ENCODE results near the gene ZFHX3. TPM values are rescaled to one million over a fixed set of nuclear protein-coding genes. Genes with fewer than 3 reads are reported as not detected.

Gene ZFHX3
- total and polyA plus RNA-seq, 2 experiments from 2014 or later, result 2.8 to 3.9 TPM

DNA sequence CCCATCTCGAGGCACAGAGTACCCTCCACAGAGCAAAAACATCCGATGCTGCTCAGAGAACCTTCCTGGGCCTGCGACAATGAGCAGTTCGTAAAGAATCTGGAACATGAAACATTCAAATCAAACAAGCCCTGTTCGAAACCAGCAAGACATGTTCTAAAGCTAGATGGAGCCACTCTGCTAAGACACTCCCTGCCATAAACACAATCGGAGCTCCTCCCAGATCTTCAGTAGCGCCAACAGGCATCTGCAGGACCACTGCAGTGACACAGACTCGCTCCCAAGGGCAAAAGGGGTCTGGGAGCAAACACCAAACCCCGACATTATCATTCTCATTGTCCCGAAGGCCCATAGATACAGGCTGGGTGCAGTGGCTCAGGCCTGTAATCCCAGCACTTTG is 108.7 kb downstream of the ZFHX3 start:
- H3K4me3 ChIP-seq, result peak overlapping the region; percentile 61
- H3K79me2 ChIP-seq (ENCODE audit: insufficient read depth), result peaks cover 89% of the 10 kb centered on the region
- no peaks in the 10 kb centered on the region for H3K9me2 ChIP-seq (ENCODE audit: insufficient read depth)
- H3K36me3 ChIP-seq (ENCODE audit: low read depth), result no peaks in the 10 kb centered on the region
- peaks cover 25% of the 10 kb centered on the region for H3F3A ChIP-seq (ENCODE audit: insufficient read depth)
- peak overlapping the region; percentile 68; the same call in 1 of the 2 replicates for H2AFZ ChIP-seq
- peak overlapping the region; percentile 76 for H3K9ac ChIP-seq
- peak overlapping the region; percentile 75 for H3K4me2 ChIP-seq (ENCODE audit: unreplicated experiment)
- 21 to 24% methylated on average over 10 of the region's 10 CpGs for whole genome bisulfite sequencing, 2 experiments (ENCODE audit: low coverage in 1 of 2, low lambda C conversion rate in 2 of 2, missing lambda C conversion rate in 2 of 2)
- TF ChIP-seq EZH2phosphoT487 (IDR thresholded peaks at IDR 0.05; ENCODE audit: insufficient read depth, low read depth) (no peak), EZH2 (IDR thresholded peaks at IDR 0.05; ENCODE audit: insufficient read depth, poor library complexity, severe bottlenecking) (no peak)
- in situ Hi-C loops (cut with MboI), result no loop called here
- peaks cover 8% of the 10 kb centered on the region; the same call in 1 of the 2 replicates for H4K20me1 ChIP-seq (ENCODE audit: insufficient read depth)
- H3K27me3 ChIP-seq (replicated peaks; ENCODE audit: insufficient read depth), result no peaks in the 10 kb centered on the region
- peaks cover 22% of the 10 kb centered on the region for H3K4me1 ChIP-seq (ENCODE audit: insufficient read depth)
- peak overlapping the region; percentile 86 for H3K27ac ChIP-seq
- peak; percentile 80 for DNase-seq
- H3K9me3 ChIP-seq (ENCODE audit: low read depth), result no peaks in the 10 kb centered on the region

GRCh38 chr16:72938795-72939164 is 109.1 kb downstream of the ZFHX3 start:
- peaks cover 89% of the 10 kb centered on the region for H3K79me2 ChIP-seq (ENCODE audit: insufficient read depth)
- H2AFZ ChIP-seq, result peak overlapping the region; percentile 68; the same call in 1 of the 2 replicates

DNA sequence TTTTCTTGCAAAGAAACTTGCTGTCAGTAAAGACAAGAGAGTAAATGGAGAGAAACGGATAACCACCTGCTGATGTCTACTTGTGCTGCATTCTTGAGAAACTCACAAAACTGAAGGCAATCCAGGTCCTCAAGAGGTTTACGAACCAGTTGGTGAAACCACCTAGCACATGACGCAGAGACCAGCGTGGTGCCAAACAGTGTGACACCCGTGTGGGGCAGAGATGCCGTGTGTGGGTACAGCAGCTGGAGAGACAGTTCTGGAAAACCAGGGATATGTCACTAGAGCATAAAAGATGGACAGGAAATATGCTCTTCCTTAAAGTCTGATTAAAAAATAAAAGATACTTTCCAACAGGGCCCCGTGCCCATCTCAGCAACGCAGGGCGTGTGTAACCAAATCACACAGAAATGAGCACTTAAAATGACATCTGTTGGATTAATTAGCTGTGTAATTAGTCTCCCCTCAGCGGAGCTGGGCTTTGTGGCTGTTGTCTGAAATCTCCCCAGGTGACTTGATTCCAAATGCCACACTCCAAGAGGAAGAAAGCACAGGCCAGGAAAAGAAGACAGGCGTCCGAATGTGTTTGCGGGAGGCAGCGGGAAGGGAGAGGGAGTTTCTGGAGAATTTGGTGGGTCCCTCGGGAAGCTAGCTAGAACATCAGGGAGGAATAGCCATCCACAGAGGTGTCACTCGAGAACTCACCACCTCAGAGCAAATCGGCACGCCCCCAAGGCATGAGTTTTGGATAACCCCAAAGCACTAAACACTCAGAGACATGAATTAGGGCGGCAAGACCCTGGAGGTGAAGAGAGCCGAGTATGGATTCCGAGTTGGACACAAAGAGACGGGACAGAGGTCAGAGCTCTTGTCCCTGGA is 109.8 kb downstream of the ZFHX3 start:
- in situ Hi-C loops (cut with MboI), result no loop called here
- H3K79me2 ChIP-seq (ENCODE audit: insufficient read depth), result peaks cover 88% of the 10 kb centered on the region
- peak overlapping the region; percentile 68; the same call in 1 of the 2 replicates for H2AFZ ChIP-seq
- no peaks in the 10 kb centered on the region for H3K27me3 ChIP-seq (replicated peaks; ENCODE audit: insufficient read depth)
- H3K4me2 ChIP-seq (ENCODE audit: unreplicated experiment), result peak overlapping the region; percentile 75
- TF ChIP-seq EZH2 (IDR thresholded peaks at IDR 0.05; ENCODE audit: insufficient read depth, poor library complexity, severe bottlenecking) (no peak), EZH2phosphoT487 (IDR thresholded peaks at IDR 0.05; ENCODE audit: insufficient read depth, low read depth) (no peak)
- no peaks in the 10 kb centered on the region for H3K9me2 ChIP-seq (ENCODE audit: insufficient read depth)
- H3K4me1 ChIP-seq (ENCODE audit: insufficient read depth), result peaks cover 22% of the 10 kb centered on the region
- H3K9me3 ChIP-seq (ENCODE audit: low read depth), result no peaks in the 10 kb centered on the region
- H3K27ac ChIP-seq, result peak overlapping the region; percentile 86
- 31 to 36% methylated on average over 22 of the region's 22 CpGs for WGBS, 2 experiments (ENCODE audit: low coverage in 1 of 2, low lambda C conversion rate in 2 of 2, missing lambda C conversion rate in 2 of 2)
- DNase-seq, result peak; percentile 13
- H3K9ac ChIP-seq, result peak overlapping the region; percentile 76
- H4K20me1 ChIP-seq (ENCODE audit: insufficient read depth), result peaks cover 8% of the 10 kb centered on the region; the same call in 1 of the 2 replicates
- H3K36me3 ChIP-seq (ENCODE audit: low read depth), result no peaks in the 10 kb centered on the region
- peaks cover 25% of the 10 kb centered on the region for H3F3A ChIP-seq (ENCODE audit: insufficient read depth)
- H3K4me3 ChIP-seq, result peak overlapping the region; percentile 61

More at GRCh38 chr16:72938795-72939164, 109.1 kb downstream of the ZFHX3 start:
- in situ Hi-C loops (cut with MboI), result no loop called here
- H3K9me2 ChIP-seq (ENCODE audit: insufficient read depth), result no peaks in the 10 kb centered on the region
- peak overlapping the region; percentile 76 for H3K9ac ChIP-seq
- H3F3A ChIP-seq (ENCODE audit: insufficient read depth), result peaks cover 25% of the 10 kb centered on the region
- peaks cover 8% of the 10 kb centered on the region; the same call in 1 of the 2 replicates for H4K20me1 ChIP-seq (ENCODE audit: insufficient read depth)
- no peaks in the 10 kb centered on the region for H3K27me3 ChIP-seq (replicated peaks; ENCODE audit: insufficient read depth)
- no peaks in the 10 kb centered on the region for H3K9me3 ChIP-seq (ENCODE audit: low read depth)
- H3K4me1 ChIP-seq (ENCODE audit: insufficient read depth), result peaks cover 22% of the 10 kb centered on the region
- peak overlapping the region; percentile 75 for H3K4me2 ChIP-seq (ENCODE audit: unreplicated experiment)
- DNase-seq, result peak; percentile 97
- 1 to 2% methylated on average over 7 of the region's 7 CpGs for WGBS, 2 experiments (ENCODE audit: low coverage in 1 of 2, low lambda C conversion rate in 2 of 2, missing lambda C conversion rate in 2 of 2)
- H3K27ac ChIP-seq, result peak overlapping the region; percentile 86
- no peaks in the 10 kb centered on the region for H3K36me3 ChIP-seq (ENCODE audit: low read depth)
- no peak for TF ChIP-seq EZH2 (IDR thresholded peaks at IDR 0.05; ENCODE audit: insufficient read depth, poor library complexity, severe bottlenecking)
- TF ChIP-seq EZH2phosphoT487 (IDR thresholded peaks at IDR 0.05; ENCODE audit: insufficient read depth, low read depth), result no peak
- peak overlapping the region; percentile 61 for H3K4me3 ChIP-seq

GRCh38 chr16:72937360-72937759 is 110.6 kb downstream of the ZFHX3 start:
- no peak overlapping the region for H3K4me2 ChIP-seq (ENCODE audit: unreplicated experiment)
- peaks cover 88% of the 10 kb centered on the region for H3K79me2 ChIP-seq (ENCODE audit: insufficient read depth)
- peaks cover 25% of the 10 kb centered on the region for H3F3A ChIP-seq (ENCODE audit: insufficient read depth)
- no peak for DNase-seq
- H4K20me1 ChIP-seq (ENCODE audit: insufficient read depth), result peaks cover 4% of the 10 kb centered on the region; the same call in 1 of the 2 replicates
- no peaks in the 10 kb centered on the region for H3K36me3 ChIP-seq (ENCODE audit: low read depth)
- H3K4me3 ChIP-seq, result no peak overlapping the region
- no peak for TF ChIP-seq EZH2 (IDR thresholded peaks at IDR 0.05; ENCODE audit: insufficient read depth, poor library complexity, severe bottlenecking)
- TF ChIP-seq EZH2phosphoT487 (IDR thresholded peaks at IDR 0.05; ENCODE audit: insufficient read depth, low read depth), result no peak
- no peaks in the 10 kb centered on the region for H3K9me2 ChIP-seq (ENCODE audit: insufficient read depth)
- H3K9ac ChIP-seq, result no peak overlapping the region
- in situ Hi-C loops (cut with MboI), result no loop called here
- H3K27me3 ChIP-seq (replicated peaks; ENCODE audit: insufficient read depth), result no peaks in the 10 kb centered on the region
- WGBS, 2 experiments (ENCODE audit: low coverage in 1 of 2, low lambda C conversion rate in 2 of 2, missing lambda C conversion rate in 2 of 2), result 92 to 95% methylated on average over 8 to 9 of the region's 9 CpGs
- H2AFZ ChIP-seq, result no peak overlapping the region
- H3K27ac ChIP-seq, result no peak overlapping the region
- peaks cover 22% of the 10 kb centered on the region for H3K4me1 ChIP-seq (ENCODE audit: insufficient read depth)
- no peaks in the 10 kb centered on the region for H3K9me3 ChIP-seq (ENCODE audit: low read depth)

Measured in GM23248 (cell line).